GM18499 (cell line): ENCODE results near the gene SNORC.

Source experiments
- ATAC-seq: cut with Tn5 transposase; IDR thresholded peaks from one replicate; pipeline ENCODE4 v1.9.1; 2021; ENCODE audit warnings: moderate number of reproducible peaks; ENCODE audit not compliant: insufficient read depth, unreplicated experiment

SNORC gene

GRCh38 chr2:232866104-232866503 lies 4.0 kb upstream of the SNORC start:
- ATAC-seq = no peak

DNA sequence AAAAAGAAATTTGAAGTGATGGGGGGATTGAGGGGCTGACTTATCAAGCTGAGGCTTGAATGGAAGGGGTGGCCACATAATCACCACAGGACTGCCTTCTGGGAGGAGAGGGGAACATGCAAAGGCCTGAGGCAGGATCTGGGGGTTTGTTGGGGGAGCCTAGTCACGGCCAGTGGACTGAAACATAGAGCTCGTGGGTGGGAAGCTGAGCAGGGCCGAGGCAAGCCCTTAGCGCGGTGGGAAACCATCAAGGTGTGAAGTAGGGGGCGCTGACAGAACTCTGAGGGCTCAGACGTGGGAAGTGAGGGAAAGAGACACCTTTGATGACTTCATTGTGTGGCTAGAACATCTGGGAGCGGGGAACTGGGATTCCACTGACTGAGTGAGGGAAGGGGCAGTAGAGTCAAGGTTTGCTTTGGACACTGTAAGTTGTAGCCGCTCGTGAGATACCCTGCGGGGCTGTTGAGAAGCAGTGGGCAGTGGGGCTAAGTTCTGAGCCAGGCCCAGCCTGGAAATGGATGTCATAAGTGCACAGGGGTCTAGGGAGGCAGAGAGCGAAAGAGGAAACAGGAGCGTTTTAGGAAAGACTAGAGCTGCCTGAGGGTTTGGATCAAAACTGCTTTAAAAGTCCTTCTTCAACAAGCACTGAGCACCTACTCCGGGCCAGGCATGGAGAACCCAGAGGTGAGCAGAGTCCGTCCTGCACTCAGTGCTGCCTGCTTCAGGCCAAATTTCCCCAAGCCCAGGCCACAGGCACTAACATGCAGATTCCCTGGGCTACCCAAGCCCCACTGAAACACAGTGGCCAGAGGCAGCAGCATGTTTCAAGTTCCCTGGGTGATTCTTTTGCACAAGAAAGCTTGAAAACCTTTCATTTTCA lies 686 bp upstream of the SNORC start:
- ATAC-seq = no peak

GRCh38 chr2:232870766-232871371 lies 805 bp downstream of the SNORC start:
- no peak for ATAC-seq

GRCh38 chr2:232871418-232871834 lies 1.4 kb downstream of the SNORC start:
- ATAC-seq = no peak

DNA sequence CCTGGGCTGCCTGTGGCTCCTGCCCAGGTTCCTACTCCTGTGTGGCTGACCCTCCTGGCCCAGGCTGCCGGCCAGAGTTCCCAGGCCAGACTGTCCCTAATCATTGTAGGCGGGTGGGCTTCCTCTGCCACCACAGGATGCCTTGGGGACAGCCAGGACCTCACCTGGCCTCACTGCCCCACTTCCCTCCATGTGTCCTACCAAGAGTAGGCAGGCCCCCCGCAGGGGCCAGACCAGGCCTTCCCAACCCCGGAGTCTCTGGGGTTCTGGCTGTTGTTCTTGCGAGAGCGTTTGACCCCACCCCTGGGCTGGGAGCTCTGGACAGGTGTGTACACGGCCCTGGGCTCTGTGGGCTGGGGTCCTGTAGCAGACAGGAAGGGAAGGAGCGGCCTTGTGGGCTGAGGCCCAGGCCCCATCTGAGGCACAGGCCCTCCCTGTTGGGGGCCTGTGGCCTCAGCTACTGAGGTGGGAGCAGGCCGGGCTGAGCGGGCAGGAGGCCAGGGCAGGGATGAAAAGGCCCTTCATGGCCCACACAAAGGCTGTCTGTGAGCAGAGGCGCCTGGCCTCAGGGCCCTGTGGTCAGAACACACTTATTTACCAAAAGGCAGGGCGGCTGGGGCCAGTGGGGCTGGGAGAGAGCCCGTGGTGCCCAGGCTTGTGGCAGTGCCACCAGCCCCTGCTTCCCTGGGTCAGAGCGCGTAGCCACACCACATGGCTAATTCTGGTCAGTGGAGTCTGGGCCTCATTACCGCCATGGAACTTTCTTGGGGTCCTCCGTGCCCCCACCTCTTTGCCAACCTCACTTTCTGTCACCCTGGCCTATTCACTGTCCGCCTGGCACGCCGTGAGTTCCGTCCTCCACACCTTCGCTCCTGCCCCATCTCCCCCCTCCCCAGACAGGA lies 2.0 kb downstream of the SNORC start:
- ATAC-seq = no peak

DNA sequence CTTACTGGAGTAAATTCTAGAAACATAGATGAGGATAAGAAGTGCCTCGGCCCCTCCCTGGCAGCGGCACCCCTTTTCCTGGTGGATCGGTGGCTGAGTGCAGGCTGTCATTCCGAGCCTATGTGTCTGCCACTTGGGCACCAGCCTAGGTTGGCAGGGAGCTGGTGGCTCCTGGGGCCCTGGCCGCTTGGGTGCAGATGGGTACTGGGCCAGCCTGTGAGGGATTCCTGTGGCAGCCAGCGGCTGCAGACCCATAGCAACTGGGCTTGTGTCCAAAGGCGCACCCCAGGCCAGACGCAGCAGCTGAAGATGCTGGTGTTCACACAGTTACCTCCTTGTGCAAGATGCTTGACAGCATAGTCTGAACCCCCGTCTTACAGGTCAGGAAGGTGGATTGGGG lies 2.8 kb downstream of the SNORC start:
- ATAC-seq = no peak

- no peak for ATAC-seq
Measured at GRCh38 chr2:232873292-232873908, 3.3 kb downstream of the SNORC start.

GRCh38 chr2:232873909-232874641 lies 4.0 kb downstream of the SNORC start:
- ATAC-seq = no peak

DNA sequence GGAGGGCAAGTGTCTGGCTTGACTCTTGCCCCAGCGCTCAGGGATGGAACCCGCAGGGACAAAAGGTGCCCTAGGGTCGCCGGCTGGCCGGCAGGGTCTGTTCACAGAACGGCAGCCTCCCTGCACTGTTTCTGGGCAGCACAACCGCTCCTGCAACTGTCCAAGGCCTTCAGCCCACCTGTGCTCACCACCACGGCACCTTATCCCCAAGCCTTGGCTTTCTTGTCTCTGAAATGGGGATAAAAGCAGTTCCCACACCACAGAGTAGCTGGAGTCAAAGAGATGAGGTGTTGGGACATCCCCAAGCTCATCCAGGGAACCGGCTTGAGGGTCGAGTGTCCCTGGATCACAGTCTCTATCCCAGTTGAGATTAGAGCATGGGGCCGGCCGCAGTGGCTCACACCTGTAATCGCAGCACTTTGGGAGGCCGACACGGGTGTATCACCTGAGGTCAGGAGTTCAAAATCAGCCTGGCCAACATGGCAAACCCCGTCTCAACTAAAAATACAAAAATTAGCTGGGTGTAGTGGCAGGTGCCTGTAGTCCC lies 4.7 kb downstream of the SNORC start:
- ATAC-seq = no peak

DNA sequence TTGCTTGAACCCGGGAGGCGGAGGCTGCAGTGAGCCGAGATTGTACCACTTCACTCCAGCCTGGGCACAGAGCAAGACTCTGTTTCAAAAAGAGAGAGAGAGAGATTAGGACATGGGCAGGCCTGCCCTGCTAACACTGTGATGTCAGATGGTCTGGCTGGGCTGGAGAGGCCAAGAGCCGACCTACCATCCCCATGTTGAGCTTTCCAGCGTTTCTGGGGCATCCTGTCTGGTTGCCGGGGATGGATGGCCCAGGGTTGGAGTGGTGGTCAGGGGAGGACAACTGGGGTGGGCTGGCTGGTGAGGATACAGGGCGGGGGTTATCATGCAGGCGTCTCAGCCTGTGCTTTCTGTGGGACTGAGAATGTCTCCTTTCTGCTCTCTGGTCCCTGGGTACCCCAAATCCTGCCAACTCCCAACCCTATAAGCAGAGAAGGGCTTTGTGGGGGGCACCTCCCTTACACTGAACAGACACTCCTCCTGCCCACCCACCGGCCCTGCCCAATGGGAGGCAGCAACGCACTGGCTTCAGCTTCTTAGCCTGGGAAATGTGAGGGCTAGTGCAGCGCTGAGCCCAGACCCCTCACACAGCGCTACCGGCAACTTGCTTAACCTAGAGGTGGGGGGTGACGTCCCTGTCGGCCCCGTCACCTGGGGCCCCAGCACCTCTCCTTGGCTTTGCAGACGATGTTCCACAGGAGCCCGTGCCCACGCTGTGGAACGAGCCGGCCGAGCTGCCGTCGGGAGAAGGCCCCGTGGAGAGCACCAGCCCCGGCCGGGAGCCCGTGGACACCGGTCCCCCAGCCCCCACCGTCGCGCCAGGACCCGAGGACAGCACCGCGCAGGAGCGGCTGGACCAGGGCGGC lies 5.4 kb downstream of the SNORC start:
- ATAC-seq = no peak

DNA sequence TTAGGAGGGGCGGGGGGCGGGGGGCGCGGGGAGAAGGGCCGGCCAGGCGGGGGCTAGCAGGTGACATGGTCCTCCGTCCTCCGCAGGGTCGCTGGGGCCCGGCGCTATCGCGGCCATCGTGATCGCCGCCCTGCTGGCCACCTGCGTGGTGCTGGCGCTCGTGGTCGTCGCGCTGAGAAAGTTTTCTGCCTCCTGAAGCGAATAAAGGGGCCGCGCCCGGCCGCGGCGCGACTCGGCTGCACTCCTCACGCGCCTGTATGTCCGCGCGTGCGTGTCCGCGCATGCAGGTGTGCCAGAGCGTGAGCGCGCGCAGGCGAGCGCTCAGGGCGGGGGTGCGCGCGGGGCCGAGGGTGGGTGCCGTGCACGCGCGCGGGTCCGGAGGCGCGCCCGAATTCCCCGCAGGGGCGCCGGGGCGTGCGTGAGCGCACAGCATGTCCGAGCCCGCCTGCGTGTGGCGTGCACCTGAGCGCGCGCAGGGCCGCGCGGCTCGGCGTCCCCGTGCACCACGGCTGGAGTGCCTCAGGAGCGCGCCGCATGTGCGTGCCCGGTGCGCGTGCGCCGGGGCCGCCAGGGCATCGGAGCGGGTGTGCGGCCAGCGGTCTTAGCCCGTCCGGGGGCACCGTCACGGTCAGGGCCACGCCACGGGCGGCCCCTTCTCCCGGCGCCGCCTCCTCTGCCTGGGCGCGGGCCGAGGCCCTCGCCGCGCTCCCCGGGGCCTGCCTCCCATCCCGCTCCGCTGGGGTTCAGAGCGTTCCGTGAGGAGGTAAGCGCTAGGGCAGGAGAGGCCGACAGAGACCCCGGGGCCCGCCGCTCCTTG lies 6.3 kb downstream of the SNORC start:
- no peak for ATAC-seq

GRCh38 chr2:232876978-232877441 lies 6.9 kb downstream of the SNORC start:
- no peak for ATAC-seq

DNA sequence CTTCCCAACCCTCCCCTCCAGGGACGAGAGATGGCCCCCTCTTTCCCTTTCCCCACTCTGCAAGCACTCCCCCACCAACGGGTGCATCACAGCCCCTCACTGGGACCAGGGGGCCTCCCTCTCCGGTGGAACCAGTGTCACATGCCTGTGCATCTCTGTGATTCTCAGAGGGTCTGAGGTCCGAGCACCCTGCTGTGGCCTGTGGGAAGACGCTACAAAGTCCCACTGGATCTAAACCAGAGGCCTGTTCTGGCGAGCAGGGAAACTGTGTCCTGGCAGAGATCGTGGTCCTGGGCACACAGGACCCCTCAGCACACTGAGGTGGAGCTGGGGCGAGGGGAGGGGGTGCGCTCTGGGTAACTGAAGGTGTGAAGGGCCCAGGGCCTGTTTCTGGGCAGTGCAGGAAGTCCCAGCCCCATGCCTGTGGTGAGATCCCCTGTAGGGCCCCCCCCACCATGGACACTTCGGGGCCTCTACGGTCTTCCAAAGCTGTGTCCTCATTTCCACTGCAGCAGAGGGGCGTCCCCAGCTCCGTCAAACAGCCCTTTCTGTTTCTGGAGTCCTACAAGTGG lies 8.0 kb downstream of the SNORC start:
- ATAC-seq = no peak

- ATAC-seq = no peak
Measured at GRCh38 chr2:232878855-232879617, 9.0 kb downstream of the SNORC start.

- ATAC-seq = no peak
Measured at GRCh38 chr2:232879618-232880494, 9.8 kb downstream of the SNORC start.
